Kidney epithelial cell (primary cell): ENCODE data around the gene PHLDB3. TPM values are rescaled to one million over a fixed set of nuclear protein-coding genes. Genes with fewer than 3 reads are reported as not detected.

Source experiments
- DNase-seq: peaks from one replicate; pipeline ENCODE4 v3.0.0-alpha.2; 2010; ENCODE audit warnings: low read depth
- H3K27me3 ChIP-seq: 2 replicates; pipeline ENCODE4 v1.6.0; 2011; ENCODE audit warnings: low read length; ENCODE audit not compliant: control insufficient read depth, insufficient read depth
- H3K36me3 ChIP-seq: 2 replicates; pipeline ENCODE4 v1.5.1; 2011; ENCODE audit warnings: low read length; ENCODE audit not compliant: control insufficient read depth, insufficient read depth
- H3K4me3 ChIP-seq: 2 replicates; pipeline ENCODE4 v1.5.1; 2011; ENCODE audit warnings: low read depth, mild to moderate bottlenecking, control low read depth, low read length
- total RNA-seq: library from RNA; depleted of rRNA; stranded (reverse); fragments of >200 nt; gene quantifications from 2 replicates; pipeline ENCODE4 v1.2.3, GENCODE V29; 2015
- TF ChIP-seq, protein P1 (sequence below): IDR thresholded peaks from 2 replicates; pipeline ENCODE4 v1.5.1; 2011; ENCODE audit warnings: mild to moderate bottlenecking, moderate library complexity, low read length, control low read depth, inconsistent platforms; ENCODE audit not compliant: insufficient read depth, poor library complexity, severe bottlenecking

PHLDB3 gene
- total RNA-seq, 1 donor from 2014 or later = 15.8 TPM

DNA sequence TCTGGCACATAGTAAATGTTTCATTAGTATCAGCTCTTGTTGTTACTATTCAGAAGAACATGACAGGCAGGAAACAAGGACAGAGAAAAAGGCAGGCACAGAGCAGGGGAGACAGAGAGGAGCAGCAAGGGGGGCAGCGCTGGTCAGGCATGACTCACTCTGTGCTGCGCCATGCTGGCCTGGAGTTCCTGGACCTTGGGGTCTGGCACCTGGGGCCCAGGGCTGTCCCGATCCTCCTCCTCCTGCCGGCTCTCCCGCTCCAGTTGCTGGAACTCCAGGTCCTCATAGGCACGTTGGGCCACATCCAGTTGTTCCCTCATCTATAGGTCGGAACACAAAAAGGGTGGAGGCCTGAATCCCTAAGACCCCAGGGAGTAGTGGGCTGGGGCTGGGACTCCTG lies 7.6 kb downstream of the PHLDB3 start:
- Histone ChIP-seq H3K27me3 (no peaks in the 10 kb centered on the region), H3K36me3 (no peaks in the 10 kb centered on the region), H3K4me3 (no peak overlapping the region)
- TF ChIP-seq, protein P1, sequence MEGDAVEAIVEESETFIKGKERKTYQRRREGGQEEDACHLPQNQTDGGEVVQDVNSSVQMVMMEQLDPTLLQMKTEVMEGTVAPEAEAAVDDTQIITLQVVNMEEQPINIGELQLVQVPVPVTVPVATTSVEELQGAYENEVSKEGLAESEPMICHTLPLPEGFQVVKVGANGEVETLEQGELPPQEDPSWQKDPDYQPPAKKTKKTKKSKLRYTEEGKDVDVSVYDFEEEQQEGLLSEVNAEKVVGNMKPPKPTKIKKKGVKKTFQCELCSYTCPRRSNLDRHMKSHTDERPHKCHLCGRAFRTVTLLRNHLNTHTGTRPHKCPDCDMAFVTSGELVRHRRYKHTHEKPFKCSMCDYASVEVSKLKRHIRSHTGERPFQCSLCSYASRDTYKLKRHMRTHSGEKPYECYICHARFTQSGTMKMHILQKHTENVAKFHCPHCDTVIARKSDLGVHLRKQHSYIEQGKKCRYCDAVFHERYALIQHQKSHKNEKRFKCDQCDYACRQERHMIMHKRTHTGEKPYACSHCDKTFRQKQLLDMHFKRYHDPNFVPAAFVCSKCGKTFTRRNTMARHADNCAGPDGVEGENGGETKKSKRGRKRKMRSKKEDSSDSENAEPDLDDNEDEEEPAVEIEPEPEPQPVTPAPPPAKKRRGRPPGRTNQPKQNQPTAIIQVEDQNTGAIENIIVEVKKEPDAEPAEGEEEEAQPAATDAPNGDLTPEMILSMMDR = no peak
- DNase-seq = no peak

- no peak for DNase-seq
- H3K27me3 ChIP-seq = no peaks in the 10 kb centered on the region
- no peak overlapping the region for H3K4me3 ChIP-seq
- TF ChIP-seq, protein P1 = no peak
- no peaks in the 10 kb centered on the region for H3K36me3 ChIP-seq
These were observed 9.5 kb downstream of the PHLDB3 start for GRCh38 chr19:43495082-43495481.

GRCh38 chr19:43490759-43491158 lies 13.8 kb downstream of the PHLDB3 start:
- H3K4me3 ChIP-seq = no peak overlapping the region
- H3K27me3 ChIP-seq = no peaks in the 10 kb centered on the region
- no peak for DNase-seq
- H3K36me3 ChIP-seq = no peaks in the 10 kb centered on the region
- TF ChIP-seq, protein P1 = no peak

DNA sequence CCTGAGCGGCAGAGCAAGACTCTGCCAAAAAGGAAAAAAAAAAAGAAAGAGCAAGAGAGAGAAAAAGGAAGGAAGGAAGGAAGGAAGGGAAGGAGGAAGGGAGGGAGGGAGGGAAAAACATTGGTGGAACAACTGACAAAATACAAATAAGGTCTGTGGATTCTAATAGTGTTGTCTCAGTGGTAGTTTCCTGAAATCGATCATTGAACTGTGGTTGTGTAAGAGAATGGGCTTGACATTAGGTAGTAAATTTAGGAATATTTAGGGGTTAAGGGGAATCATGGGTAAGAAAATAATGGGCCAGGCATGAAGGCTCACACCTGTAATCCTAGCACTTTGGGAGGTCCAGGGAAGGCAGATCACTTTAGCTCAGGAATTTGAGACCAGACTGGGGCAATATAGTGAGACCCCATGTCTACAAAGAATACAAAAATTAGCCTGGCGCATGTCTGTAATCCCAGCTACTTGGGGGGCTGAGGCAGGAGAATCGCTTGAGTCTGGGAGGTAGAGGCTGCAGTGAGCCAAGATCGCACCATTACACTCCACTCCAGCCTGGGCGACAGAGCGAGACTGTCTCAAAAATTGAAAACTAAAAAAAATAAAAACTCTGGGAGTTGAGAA lies 14.5 kb downstream of the PHLDB3 start:
- Histone ChIP-seq H3K36me3 (no peaks in the 10 kb centered on the region), H3K4me3 (no peak overlapping the region), H3K27me3 (no peaks in the 10 kb centered on the region)
- no peak for DNase-seq
- TF ChIP-seq, protein P1 = no peak

DNA sequence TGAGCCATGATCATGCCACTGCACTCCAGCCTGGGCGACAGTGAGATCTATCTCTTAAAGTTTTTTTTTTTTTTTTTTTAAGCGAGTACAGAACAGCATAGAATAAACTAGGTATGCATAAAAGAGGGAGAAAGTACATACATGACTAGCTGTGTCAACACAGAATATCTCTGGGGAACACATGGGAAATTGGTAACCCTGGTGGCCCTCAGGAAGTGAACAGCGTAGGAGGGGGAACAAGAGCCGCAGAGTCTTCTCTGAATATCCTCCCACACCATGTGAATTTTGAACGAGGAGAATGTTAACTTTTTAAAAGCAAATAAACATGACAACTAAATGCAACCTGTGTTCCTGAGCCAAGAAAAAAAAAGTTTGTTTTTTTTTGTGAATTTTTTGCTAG lies 15.2 kb downstream of the PHLDB3 start:
- TF ChIP-seq, protein P1 = no peak
- H3K36me3 ChIP-seq = no peaks in the 10 kb centered on the region
- H3K27me3 ChIP-seq = no peaks in the 10 kb centered on the region
- DNase-seq = no peak
- H3K4me3 ChIP-seq = no peak overlapping the region

- H3K27me3 ChIP-seq = no peaks in the 10 kb centered on the region
- no peaks in the 10 kb centered on the region for H3K36me3 ChIP-seq
- no peak for DNase-seq
- TF ChIP-seq, protein P1 = no peak
- no peak overlapping the region for H3K4me3 ChIP-seq
These were observed 16.4 kb downstream of the PHLDB3 start for GRCh38 chr19:43488179-43488578.
